H1 (cell line): ENCODE data around the gene MFRP. TPM values are rescaled to one million over a fixed set of nuclear protein-coding genes. Genes with fewer than 3 reads are reported as not detected.

Experiments used
- BACH1 ChIP-seq: IDR thresholded peaks from 2 replicates; pipeline ENCODE4 v1.6.1; 2012; ENCODE audit warnings: low read length, improper control_type of control experiment
- BRCA1 ChIP-seq: IDR thresholded peaks from 2 replicates; pipeline ENCODE4 v1.6.1; 2012; ENCODE audit warnings: low read depth, low read length, improper control_type of control experiment
- CHD2 ChIP-seq: IDR thresholded peaks from 2 replicates; pipeline ENCODE4 v1.6.1; 2012; ENCODE audit warnings: low read length, improper control_type of control experiment
- CTBP2 ChIP-seq: IDR thresholded peaks from 2 replicates; pipeline ENCODE4 v1.7.0; 2011; ENCODE audit warnings: borderline replicate concordance, mild to moderate bottlenecking, moderate library complexity, mixed read lengths, low read length; ENCODE audit not compliant: insufficient read depth, insufficient read length
- EGR1 ChIP-seq: IDR thresholded peaks from 2 replicates; pipeline ENCODE4 v1.6.1; 2011; ENCODE audit warnings: low read depth, low read length, borderline replicate concordance
- EZH2 ChIP-seq: fragments of 200-600 bp; sonication (generic); IDR thresholded peaks from 2 replicates; pipeline ENCODE4 v1.7.1; 2012; ENCODE audit warnings: low read depth, mild to moderate bottlenecking, moderate library complexity, low read length, inconsistent platforms; ENCODE audit not compliant: severe bottlenecking
- JUN ChIP-seq: IDR thresholded peaks from 2 replicates; pipeline ENCODE4 v1.6.1; 2011; ENCODE audit warnings: low read depth, mild to moderate bottlenecking, improper control_type of control experiment, low read length
- KDM1A ChIP-seq: fragments of 200-600, 300-600 bp; sonication (generic); IDR thresholded peaks from 2 replicates; pipeline ENCODE4 v1.7.1; 2016; ENCODE audit warnings: mild to moderate bottlenecking, low read length, borderline replicate concordance
- KDM4A ChIP-seq: IDR thresholded peaks from one replicate; pipeline ENCODE4 v1.7.1; 2012; ENCODE audit warnings: low read depth, mild to moderate bottlenecking, moderate library complexity, low read length, inconsistent platforms; ENCODE audit not compliant: severe bottlenecking
- KDM5A ChIP-seq: fragments of 200-600 bp; IDR thresholded peaks from 2 replicates; pipeline ENCODE4 v1.7.1; 2012; ENCODE audit warnings: mild to moderate bottlenecking, low read length, inconsistent platforms, mixed read lengths
- NANOG ChIP-seq: IDR thresholded peaks from 2 replicates; pipeline ENCODE4 v1.6.1; 2011; ENCODE audit warnings: low read length, low read depth, mild to moderate bottlenecking, inconsistent platforms; ENCODE audit not compliant: insufficient read depth, poor library complexity, severe bottlenecking
- NRF1 ChIP-seq: IDR thresholded peaks from 2 replicates; pipeline ENCODE4 v1.6.1; 2011; ENCODE audit warnings: mild to moderate bottlenecking, low read depth, low read length, improper control_type of control experiment
- RBBP5 ChIP-seq: IDR thresholded peaks from 2 replicates; pipeline ENCODE4 v1.7.1; 2012; ENCODE audit warnings: low read depth, mild to moderate bottlenecking, inconsistent platforms, low read length, moderate library complexity, borderline replicate concordance
- RNF2 ChIP-seq: fragments of 200-900, 300-1000 bp; sonication (generic); IDR thresholded peaks from 2 replicates; pipeline ENCODE4 v1.7.1; 2016; ENCODE audit warnings: borderline replicate concordance, low read depth, mild to moderate bottlenecking, antibody characterized with exemption, low read length; ENCODE audit not compliant: poor library complexity, severe bottlenecking; ENCODE audit errors: missing control alignments
- SIX5 ChIP-seq: IDR thresholded peaks from 2 replicates; pipeline ENCODE4 v1.6.1; 2011; ENCODE audit warnings: mild to moderate bottlenecking, low read depth, low read length
- SRF ChIP-seq: IDR thresholded peaks from 2 replicates; pipeline ENCODE4 v1.6.1; 2011; ENCODE audit warnings: mild to moderate bottlenecking, low read depth, low read length, moderate library complexity
- TEAD4 ChIP-seq: IDR thresholded peaks from 2 replicates; pipeline ENCODE4 v1.6.1; 2012; ENCODE audit warnings: low read depth, low read length, inconsistent platforms, mixed read lengths
- polyA plus RNA-seq, 7 experiments: library from polyadenylated mRNA; depleted of rRNA in 3 of 7; stranded (reverse) in 5 of 7; unstranded in 2 of 7; fragments of >200 nt in 5 of 7; fragments of 200-250 nt in 2 of 7; gene quantifications; 1 replicate in 5 of 7; 2 replicates in 1 of 7; 4 replicates in 1 of 7; pipeline versions ENCODE4 v1.2.1 to v1.2.3, GENCODE V29; 2011 to 2013; ENCODE audit warnings: missing spikeins in 2 of 7, mixed read lengths in 2 of 7
- total RNA-seq: library from RNA; stranded (reverse); fragmentation: NEBNext Ultra II Directional; extraction: Animal tissue kit (Norgen Biotek cat#: 25700); gene quantifications from 2 replicates; pipeline ENCODE4 v1.2.1, GENCODE V29; 2021
- TF ChIP-seq, protein P1 (sequence below), 3 experiments: IDR thresholded peaks; 1 replicate in 2 of 3; 2 replicates in 1 of 3; pipeline versions ENCODE4 v1.5.1 to v1.6.1; 2011; ENCODE audit warnings: low read length in 3 of 3, mild to moderate bottlenecking in 3 of 3, inconsistent platforms in 2 of 3, low read depth in 1 of 3, moderate library complexity in 1 of 3; ENCODE audit not compliant: insufficient read depth in 1 of 3; ENCODE audit errors: control extremely low read depth in 1 of 3

Gene MFRP
- total and polyA plus RNA-seq, 2 of the 8 experiments (the other 6 are each of a cell fraction or from before 2014, with no cell fraction given): 0.02 TPM; not detected in 1

- TF ChIP-seq SIX5: no peak
- TF ChIP-seq RNF2: no peak
- TF ChIP-seq NANOG: no peak
- TF ChIP-seq KDM1A: no peak
- TF ChIP-seq KDM5A: no peak
- no peak for TF ChIP-seq BRCA1
- TF ChIP-seq EGR1: no peak
- no peak for TF ChIP-seq BACH1
- no peak for TF ChIP-seq SRF
- TF ChIP-seq EZH2: no peak
- no peak for TF ChIP-seq NRF1
- no peak for TF ChIP-seq CHD2
- no peak for TF ChIP-seq KDM4A
- 0 out of 2 replicates have a peak, but pooled peaks have one; percentile 53 for TF ChIP-seq RBBP5
- no peak for TF ChIP-seq CTBP2
- TF ChIP-seq JUN: no peak
- TF ChIP-seq, protein P1, sequence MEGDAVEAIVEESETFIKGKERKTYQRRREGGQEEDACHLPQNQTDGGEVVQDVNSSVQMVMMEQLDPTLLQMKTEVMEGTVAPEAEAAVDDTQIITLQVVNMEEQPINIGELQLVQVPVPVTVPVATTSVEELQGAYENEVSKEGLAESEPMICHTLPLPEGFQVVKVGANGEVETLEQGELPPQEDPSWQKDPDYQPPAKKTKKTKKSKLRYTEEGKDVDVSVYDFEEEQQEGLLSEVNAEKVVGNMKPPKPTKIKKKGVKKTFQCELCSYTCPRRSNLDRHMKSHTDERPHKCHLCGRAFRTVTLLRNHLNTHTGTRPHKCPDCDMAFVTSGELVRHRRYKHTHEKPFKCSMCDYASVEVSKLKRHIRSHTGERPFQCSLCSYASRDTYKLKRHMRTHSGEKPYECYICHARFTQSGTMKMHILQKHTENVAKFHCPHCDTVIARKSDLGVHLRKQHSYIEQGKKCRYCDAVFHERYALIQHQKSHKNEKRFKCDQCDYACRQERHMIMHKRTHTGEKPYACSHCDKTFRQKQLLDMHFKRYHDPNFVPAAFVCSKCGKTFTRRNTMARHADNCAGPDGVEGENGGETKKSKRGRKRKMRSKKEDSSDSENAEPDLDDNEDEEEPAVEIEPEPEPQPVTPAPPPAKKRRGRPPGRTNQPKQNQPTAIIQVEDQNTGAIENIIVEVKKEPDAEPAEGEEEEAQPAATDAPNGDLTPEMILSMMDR (IDR thresholded peaks at IDR 0.05; ENCODE audit: control extremely low read depth in 1 of 3, insufficient read depth in 1 of 3, low read depth in 1 of 3, low read length in 3 of 3): no peak
- TF ChIP-seq TEAD4: no peak
These were observed 8.8 kb downstream of the MFRP start (continued) for GRCh38 chr11:119337581-119338317.
